Astrocyte (in vitro differentiated cells and primary cell): Measurements from ENCODE around the gene KDM2B. TPM values are rescaled to one million over a fixed set of nuclear protein-coding genes. Genes with fewer than 3 reads are reported as not detected.

Experiments used
- DNase-seq: peaks from one replicate; pipeline ENCODE4 v3.0.0-alpha.2; 2010; ENCODE audit warnings: low read depth
- FAIRE-seq: peaks from 2 replicates; lab custom pipeline; 2011; peaks lifted over from hg19 to GRCh38; lab: Jason Lieb, UNC
- H2AFZ ChIP-seq: 2 replicates; pipeline ENCODE4 v1.6.0; 2012; ENCODE audit warnings: low read depth, low read length, inconsistent platforms
- H3K27ac ChIP-seq: 2 replicates; pipeline ENCODE4 v1.5.1; 2011; ENCODE audit warnings: low read depth, low read length, inconsistent platforms
- H3K27me3 ChIP-seq: 2 replicates; pipeline ENCODE4 v1.6.0; 2011; ENCODE audit warnings: low read length, inconsistent platforms; ENCODE audit not compliant: insufficient read depth
- H3K36me3 ChIP-seq: 2 replicates; pipeline ENCODE4 v1.5.1; 2011; ENCODE audit warnings: low read length, inconsistent platforms; ENCODE audit not compliant: insufficient read depth
- H3K4me1 ChIP-seq: 2 replicates; pipeline ENCODE4 v1.5.1; 2011; ENCODE audit warnings: low read length, inconsistent platforms; ENCODE audit not compliant: insufficient read depth
- H3K4me2 ChIP-seq: 2 replicates; pipeline ENCODE4 v1.6.0; 2012; ENCODE audit warnings: low read length, inconsistent platforms
- H3K4me3 ChIP-seq: 2 replicates; pipeline ENCODE4 v1.5.1; 2011; ENCODE audit warnings: low read depth, mild to moderate bottlenecking, low read length, inconsistent platforms; ENCODE audit not compliant: insufficient read depth
- H3K79me2 ChIP-seq: 2 replicates; pipeline ENCODE4 v1.6.0; 2012; ENCODE audit warnings: mild to moderate bottlenecking, low read length, inconsistent platforms; ENCODE audit not compliant: insufficient read depth
- H3K9ac ChIP-seq: 2 replicates; pipeline ENCODE4 v1.6.0; 2012; ENCODE audit warnings: mild to moderate bottlenecking, low read length, inconsistent platforms
- H3K9me3 ChIP-seq: 2 replicates; pipeline ENCODE4 v1.5.1; 2012; ENCODE audit warnings: low read depth, mild to moderate bottlenecking, low read length, inconsistent platforms; ENCODE audit not compliant: insufficient read depth
- H4K20me1 ChIP-seq: 2 replicates; pipeline ENCODE4 v1.6.0; 2012; ENCODE audit warnings: low read length, inconsistent platforms; ENCODE audit not compliant: insufficient read depth
- H3K27ac Mint-ChIP-seq: one replicate; pipeline ENCODE4 v1.8.0; 2021; ENCODE audit warnings: mild to moderate bottlenecking, mixed read lengths; ENCODE audit not compliant: unreplicated experiment
- H3K27me3 Mint-ChIP-seq: one replicate; pipeline ENCODE4 v1.8.0; 2021; ENCODE audit warnings: low read depth, mixed read lengths; ENCODE audit not compliant: unreplicated experiment
- H3K36me3 Mint-ChIP-seq: one replicate; pipeline ENCODE4 v1.8.0; 2021; ENCODE audit warnings: low read depth, mixed read lengths; ENCODE audit not compliant: unreplicated experiment
- H3K4me1 Mint-ChIP-seq: one replicate; pipeline ENCODE4 v1.8.0; 2021; ENCODE audit warnings: low read depth, mixed read lengths; ENCODE audit not compliant: unreplicated experiment
- H3K4me3 Mint-ChIP-seq: one replicate; pipeline ENCODE4 v1.8.0; 2021; ENCODE audit warnings: mild to moderate bottlenecking, moderate library complexity, mixed read lengths; ENCODE audit not compliant: unreplicated experiment
- H3K9me3 Mint-ChIP-seq: one replicate; pipeline ENCODE4 v1.8.0; 2021; ENCODE audit warnings: mild to moderate bottlenecking, mixed read lengths; ENCODE audit not compliant: unreplicated experiment
- CTCF ChIP-seq: IDR thresholded peaks from 2 replicates; pipeline ENCODE4 v1.5.1; 2011; ENCODE audit warnings: low read depth, mild to moderate bottlenecking, inconsistent platforms, low read length, moderate library complexity; ENCODE audit not compliant: insufficient read depth
- EZH2 ChIP-seq: IDR thresholded peaks from 2 replicates; pipeline ENCODE4 v1.6.1; 2012; ENCODE audit warnings: mild to moderate bottlenecking, low read length, inconsistent platforms; ENCODE audit not compliant: insufficient read depth
- total RNA-seq: library from RNA; stranded (reverse); gene quantifications from 2 replicates; pipeline ENCODE4 v1.2.1, GENCODE V29; 2021

Gene KDM2B
- total RNA-seq, 1 donor from 2014 or later = 23.4 TPM

- H3K4me3 ChIP-seq = peak overlapping the region; percentile 66
- no peaks in the 10 kb centered on the region for H3K36me3 Mint-ChIP-seq
These were observed 113.8 kb downstream of the KDM2B start for GRCh38 chr12:121466794-121467637.

GRCh38 chr12:121465921-121466793 lies 114.7 kb downstream of the KDM2B start:
- Histone ChIP-seq H3K4me2 (peak overlapping the region; percentile 93), H4K20me1 (peaks cover 40% of the 10 kb centered on the region), H3K9ac (peak overlapping the region; percentile 80), H3K27ac (peak overlapping the region; percentile 19), H3K9me3 (no peaks in the 10 kb centered on the region), H3K4me1 (peaks cover 15% of the 10 kb centered on the region), H3K36me3 (no peaks in the 10 kb centered on the region), H2AFZ (peak overlapping the region; percentile 53), H3K4me3 (peak overlapping the region; percentile 66), H3K79me2 (peaks cover 47% of the 10 kb centered on the region), H3K27me3 (no peaks in the 10 kb centered on the region)
- H3K4me1 Mint-ChIP-seq = peaks cover 9% of the 10 kb centered on the region
- no peak for TF ChIP-seq CTCF
- no peak for TF ChIP-seq EZH2
- H3K27ac Mint-ChIP-seq = peak overlapping the region; percentile 81
- no peak for FAIRE-seq
- H3K27me3 Mint-ChIP-seq = peaks cover 4% of the 10 kb centered on the region
- H3K9me3 Mint-ChIP-seq = no peaks in the 10 kb centered on the region
- H3K4me3 Mint-ChIP-seq = peak overlapping the region; percentile 91
- H3K36me3 Mint-ChIP-seq = no peaks in the 10 kb centered on the region
- DNase-seq = no peak

More at GRCh38 chr12:121466794-121467637, 113.8 kb downstream of the KDM2B start:
- no peak overlapping the region for H3K27ac Mint-ChIP-seq
- H3K9me3 Mint-ChIP-seq = no peaks in the 10 kb centered on the region
- no peak overlapping the region for H3K4me3 Mint-ChIP-seq
- Histone ChIP-seq H2AFZ (peak overlapping the region; percentile 81), H3K27ac (peak overlapping the region; percentile 50), H3K9ac (peak overlapping the region; percentile 80), H3K4me2 (peak overlapping the region; percentile 95), H3K4me1 (peaks cover 15% of the 10 kb centered on the region), H4K20me1 (peaks cover 31% of the 10 kb centered on the region), H3K36me3 (no peaks in the 10 kb centered on the region), H3K79me2 (peaks cover 38% of the 10 kb centered on the region), H3K27me3 (no peaks in the 10 kb centered on the region), H3K9me3 (no peaks in the 10 kb centered on the region)
- peaks cover 9% of the 10 kb centered on the region for H3K4me1 Mint-ChIP-seq
- no peak for FAIRE-seq
- TF ChIP-seq CTCF (no peak), EZH2 (no peak)
- H3K27me3 Mint-ChIP-seq = peaks cover 5% of the 10 kb centered on the region
- DNase-seq = peak; percentile 72
